KBM-7 (cell line): Measurements from ENCODE around the gene NTRK1.
"Not testable (repeated sequence)": the region's sequence is repeated elsewhere in the genome, so short reads cannot be mapped to it uniquely, and the experiment has no call there.

Experiments used
- DNase-seq: peaks from one replicate; pipeline ENCODE4 v3.0.0-alpha.2; 2015
- in situ Hi-C: fragments of 300-500 bp; cut with MboI; formaldehyde crosslinking; loops from 2 replicates; pipeline ENCODE4 v1.14.3; 2020; ENCODE audit warnings: low sequenced_read_pairs, low pct_unique_long_range_greater_than_20kb, mixed read lengths

NTRK1 gene

DNA sequence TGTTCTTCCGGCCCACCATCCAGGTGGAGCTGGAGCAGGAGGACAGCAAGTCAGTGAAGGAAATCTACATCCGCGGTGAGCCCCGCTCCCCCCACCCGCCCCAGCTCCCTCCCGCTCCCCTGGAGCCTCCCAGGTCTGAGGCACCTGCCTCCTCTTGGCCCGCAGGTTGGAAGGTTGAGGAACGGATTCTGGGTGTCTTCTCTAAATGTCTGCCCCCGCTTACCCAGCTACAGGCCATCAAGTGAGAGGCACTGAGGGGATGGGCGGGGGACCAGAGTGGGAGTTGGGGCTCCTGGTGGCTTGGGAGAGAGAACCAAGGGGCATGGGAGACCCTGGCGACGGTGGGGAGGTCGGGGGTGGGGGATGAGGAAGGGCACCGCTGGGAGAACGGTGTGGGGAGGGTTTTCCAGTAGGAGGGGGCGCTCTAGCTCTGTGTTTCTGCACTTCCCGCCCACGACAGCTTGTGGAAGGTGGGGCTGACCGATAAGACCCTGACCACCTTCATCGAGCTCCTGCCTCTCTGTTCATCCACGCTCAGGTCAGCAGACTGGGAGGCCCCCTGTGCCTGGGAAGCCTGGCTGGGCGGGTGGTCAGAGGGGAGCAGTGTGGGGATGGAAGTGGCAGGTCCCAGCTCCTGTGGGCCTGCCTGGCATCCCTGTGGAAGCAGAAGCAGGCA is 64.0 kb downstream of the NTRK1 start:
- no peak for DNase-seq
- in situ Hi-C loops, result no loop called here

DNA sequence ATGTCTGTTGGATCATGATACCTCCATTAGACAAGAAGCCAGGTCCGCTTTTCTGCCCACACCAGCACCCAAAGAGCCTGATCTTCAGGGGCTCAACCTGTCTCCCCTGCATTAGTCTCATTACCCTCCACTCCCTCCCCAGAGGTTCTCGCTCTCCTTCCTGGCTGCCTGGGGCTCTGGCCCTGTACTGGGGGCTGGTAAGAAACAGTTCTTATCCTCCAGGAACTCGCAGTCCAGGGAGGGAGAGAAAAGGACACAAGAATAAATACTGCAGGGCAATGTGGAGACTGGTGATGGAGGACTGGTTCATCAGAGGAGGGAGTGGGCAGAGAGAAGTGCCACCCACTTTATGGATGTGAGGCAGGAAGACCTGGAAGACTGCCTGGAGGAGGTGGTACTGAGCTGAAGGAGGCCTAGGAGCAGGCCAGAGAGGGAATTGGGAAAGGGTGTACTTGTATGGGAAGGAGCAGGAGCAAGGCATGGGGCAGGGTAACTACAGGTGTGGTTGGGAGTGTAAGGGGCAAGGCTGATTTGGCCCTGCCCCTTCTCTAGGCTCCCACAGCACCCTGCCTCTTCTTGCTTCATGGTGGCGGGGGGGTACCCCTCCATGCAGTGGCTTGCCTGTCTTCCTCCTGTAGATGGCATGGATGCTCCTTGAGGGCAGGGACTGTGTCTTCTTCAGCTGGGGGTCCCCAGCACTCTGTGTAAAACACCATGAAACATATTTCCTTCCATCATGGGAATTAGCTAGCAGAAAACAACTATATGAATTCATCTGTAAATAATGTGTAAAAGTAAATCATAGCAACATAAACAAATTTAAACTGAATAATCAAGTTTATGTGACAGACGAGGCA is 64.7 kb downstream of the NTRK1 start:
- in situ Hi-C loops, result no loop called here
- DNase-seq, result no peak

DNA sequence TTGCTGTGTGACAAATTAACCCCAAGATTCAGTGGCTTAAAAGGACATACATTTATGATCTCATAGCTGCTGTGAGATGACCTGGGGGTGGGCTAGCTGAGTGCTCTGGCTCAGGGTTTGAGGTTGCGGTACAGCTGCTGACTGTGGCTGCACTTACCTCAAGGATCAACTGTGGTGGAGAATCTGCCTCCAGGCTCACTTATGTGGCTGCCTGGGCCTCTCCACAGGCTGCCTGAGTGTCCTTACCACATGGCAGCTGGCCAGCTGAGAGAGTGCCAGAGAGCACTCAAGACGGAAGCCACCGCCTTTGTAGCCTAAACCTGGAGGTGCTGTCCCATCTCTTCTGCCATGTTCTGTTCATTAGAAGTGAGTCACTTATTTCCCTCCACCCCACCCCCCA is 65.5 kb downstream of the NTRK1 start:
- in situ Hi-C loops, result no loop called here
- peak; percentile 93 for DNase-seq

DNA sequence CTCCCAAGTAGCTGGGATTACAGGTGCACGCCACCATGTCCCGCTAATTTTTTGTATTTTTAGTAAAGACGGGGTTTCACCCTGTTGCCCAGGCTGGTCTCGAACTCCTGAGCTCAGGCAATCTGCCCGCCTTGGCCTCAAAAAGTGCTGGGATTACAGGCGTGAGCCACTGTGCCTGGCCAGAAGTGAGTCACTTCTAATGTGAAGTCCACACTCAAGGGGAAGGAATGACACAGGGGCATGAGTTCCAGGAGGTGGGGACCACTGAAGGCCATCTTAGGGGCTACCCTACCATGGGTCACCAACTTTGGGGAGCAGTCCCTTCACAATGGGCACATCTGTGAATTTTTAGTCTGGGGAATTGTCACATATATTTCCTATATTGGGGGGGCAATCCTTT is 66.0 kb downstream of the NTRK1 start:
- in situ Hi-C loops, DNase-seq: not testable (repeated sequence)

DNA sequence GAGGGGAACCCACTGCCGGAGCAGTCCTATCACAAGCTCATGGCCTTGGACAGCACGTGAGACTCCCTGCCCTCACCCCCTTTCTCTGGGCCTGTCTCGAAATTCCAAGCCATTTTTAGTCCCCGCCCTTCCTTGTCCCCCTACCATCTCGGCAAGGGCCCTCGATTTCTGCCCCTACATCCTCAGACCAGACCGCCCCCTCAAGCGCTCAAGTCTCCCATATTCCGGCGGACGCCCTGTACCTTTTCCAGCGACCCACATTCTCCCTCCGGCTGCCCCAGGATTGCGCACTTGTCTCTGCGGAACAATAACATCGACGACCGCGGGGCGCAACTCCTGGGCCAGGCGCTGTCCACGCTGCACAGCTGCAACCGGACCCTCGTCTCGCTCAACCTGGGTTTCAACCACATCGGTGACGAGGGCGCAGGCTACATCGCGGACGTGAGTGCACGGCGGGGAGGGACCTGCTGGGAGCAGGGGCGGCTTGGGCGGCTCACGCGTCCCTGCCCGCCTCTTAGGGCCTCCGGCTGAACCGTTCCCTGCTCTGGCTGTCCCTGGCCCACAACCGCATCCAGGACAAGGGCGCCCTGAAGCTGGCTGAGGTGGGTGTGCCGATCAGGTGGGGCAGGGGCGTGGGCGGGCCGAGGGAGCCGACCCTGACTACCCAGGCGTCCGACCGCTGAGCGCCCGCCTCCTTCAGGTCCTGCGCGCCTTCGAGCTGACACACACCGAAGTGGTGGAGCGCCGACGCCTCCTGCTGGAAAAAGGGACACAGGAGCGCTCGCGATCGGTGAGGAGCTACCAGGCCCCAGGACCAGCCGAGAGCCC is 66.8 kb downstream of the NTRK1 start:
- in situ Hi-C loops, result no loop called here
- DNase-seq, result peak; percentile 77

DNA sequence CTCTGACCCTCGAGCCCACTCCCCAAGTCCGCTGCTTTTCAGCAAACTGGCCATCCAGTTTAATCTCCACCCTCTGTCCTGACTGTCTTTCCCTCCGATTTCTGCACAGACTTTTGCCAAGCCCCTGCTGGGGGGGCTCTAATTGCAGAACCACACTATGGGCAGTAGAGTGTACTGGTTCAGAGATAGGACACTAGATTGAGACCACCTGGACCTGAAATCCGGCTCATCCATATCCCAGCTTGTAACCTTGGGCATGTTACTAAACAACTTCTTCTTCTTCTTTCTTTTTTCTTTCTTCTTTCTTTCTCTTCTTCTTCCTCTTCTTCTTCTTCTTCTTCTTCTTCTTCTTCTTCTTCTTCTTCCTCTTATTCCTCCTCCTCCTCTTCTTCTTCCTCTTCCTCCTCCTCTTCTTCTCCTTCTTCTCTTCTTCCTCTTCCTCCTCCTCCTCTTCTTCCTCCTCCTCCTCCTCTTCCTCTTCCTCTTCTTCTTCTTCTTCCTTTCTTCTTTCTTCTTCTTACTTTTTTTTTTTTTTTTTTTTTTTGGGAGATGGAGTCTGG is 67.5 kb downstream of the NTRK1 start:
- no peak for DNase-seq
- in situ Hi-C loops, result no loop called here

DNA sequence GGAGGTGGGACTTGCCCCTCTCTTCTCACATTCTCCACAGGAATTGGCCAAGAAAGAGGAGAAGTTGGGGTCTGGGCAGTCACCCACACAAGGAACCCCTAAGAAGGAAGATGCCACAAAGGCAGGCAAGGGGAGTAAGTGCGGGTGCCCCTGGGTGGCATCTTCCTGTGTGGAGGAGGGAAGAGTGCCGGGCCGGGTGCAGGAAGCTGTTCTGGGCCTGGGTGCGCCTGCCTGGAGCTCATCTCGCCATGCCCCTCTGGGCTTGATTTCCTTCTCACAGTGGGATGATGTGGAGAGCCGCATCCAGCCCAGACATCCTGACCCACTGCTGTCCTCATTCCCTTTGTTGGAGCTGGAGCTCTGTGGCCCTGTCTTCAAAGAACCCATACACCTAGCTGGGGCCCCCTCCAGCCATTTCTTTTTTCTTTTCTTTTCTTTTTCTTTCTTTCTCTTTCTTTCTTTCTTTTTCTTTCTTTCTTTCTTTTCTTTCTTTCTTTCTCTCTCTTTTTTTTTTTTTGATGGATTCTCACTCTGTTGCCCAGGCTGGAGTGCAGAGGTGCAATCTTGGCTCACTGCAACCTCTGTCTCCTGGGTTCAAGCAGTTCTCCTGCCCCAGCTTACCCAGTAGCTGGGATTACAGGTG is 69.1 kb downstream of the NTRK1 start:
- in situ Hi-C loops, result no loop called here
- DNase-seq, result no peak

DNA sequence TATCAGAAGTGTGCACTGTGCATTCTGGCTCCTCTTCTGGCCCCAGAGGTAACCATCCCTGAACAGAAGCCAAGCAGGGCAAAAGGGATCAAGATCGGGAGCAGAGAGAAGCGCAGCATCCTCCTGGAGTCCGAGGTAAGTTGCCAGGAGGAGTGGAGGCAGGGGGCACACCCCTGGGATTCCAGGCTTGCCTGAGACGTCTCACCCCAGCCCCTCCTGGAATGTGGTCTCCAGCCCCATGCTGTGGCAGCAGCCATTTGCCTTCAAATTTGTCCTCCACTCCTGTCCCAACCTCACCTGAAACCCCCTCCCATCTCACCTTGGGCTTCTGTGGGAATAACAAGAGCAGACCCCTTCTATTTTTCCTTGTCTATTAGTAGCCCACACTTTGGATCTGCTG is 69.8 kb downstream of the NTRK1 start:
- in situ Hi-C loops, result no loop called here
- no peak for DNase-seq
